Activated CD4-positive, alpha-beta T cell treated with anti-CD3 and anti-CD28 coated beads, Interleukin-2, amount 10 ng/mL, durations not matched to agents 7 days and 5 days (primary cell): Measurements from ENCODE around the gene SPAG5. TPM values are rescaled to one million over a fixed set of nuclear protein-coding genes. Genes with fewer than 3 reads are reported as not detected.

Experiments used
- CTCF ChIA-PET: fragments of 350-600 bp; sonication (Branson Sonifier 250); formaldehyde crosslinking; loops from one replicate; lab custom pipeline; 2021; ENCODE audit warnings: antibody characterized with exemption; lab: Charles Lee
- POLR2A ChIA-PET: fragments of 350-600 bp; sonication (Branson Sonifier 250); formaldehyde crosslinking; loops from one replicate; lab custom pipeline; 2021; ENCODE audit warnings: antibody characterized with exemption; lab: Charles Lee
- DNase-seq: peaks from one replicate; pipeline ENCODE4 v3.0.0-alpha.2; 2020
- H3K27ac Mint-ChIP-seq: one replicate; pipeline ENCODE4 v1.8.0; 2021; ENCODE audit warnings: mild to moderate bottlenecking, moderate library complexity, mixed read lengths
- H3K27me3 Mint-ChIP-seq: one replicate; pipeline ENCODE4 v1.8.0; 2021; ENCODE audit warnings: mixed read lengths
- H3K36me3 Mint-ChIP-seq: one replicate; pipeline ENCODE4 v1.8.0; 2021; ENCODE audit warnings: low read depth, mixed read lengths
- H3K4me1 Mint-ChIP-seq: one replicate; pipeline ENCODE4 v1.8.0; 2021; ENCODE audit warnings: mixed read lengths
- H3K4me3 Mint-ChIP-seq: one replicate; pipeline ENCODE4 v1.8.0; 2021; ENCODE audit warnings: mild to moderate bottlenecking, moderate library complexity, mixed read lengths
- H3K9me3 Mint-ChIP-seq: one replicate; pipeline ENCODE4 v1.8.0; 2021; ENCODE audit warnings: mixed read lengths
- total RNA-seq, 2 experiments: library from RNA; stranded (reverse); gene quantifications; one replicate each; pipeline ENCODE4 v1.2.3, GENCODE V29; 2021

SPAG5 gene
- total RNA-seq, 2 experiments from 2014 or later, result 139 to 147 TPM

DNA sequence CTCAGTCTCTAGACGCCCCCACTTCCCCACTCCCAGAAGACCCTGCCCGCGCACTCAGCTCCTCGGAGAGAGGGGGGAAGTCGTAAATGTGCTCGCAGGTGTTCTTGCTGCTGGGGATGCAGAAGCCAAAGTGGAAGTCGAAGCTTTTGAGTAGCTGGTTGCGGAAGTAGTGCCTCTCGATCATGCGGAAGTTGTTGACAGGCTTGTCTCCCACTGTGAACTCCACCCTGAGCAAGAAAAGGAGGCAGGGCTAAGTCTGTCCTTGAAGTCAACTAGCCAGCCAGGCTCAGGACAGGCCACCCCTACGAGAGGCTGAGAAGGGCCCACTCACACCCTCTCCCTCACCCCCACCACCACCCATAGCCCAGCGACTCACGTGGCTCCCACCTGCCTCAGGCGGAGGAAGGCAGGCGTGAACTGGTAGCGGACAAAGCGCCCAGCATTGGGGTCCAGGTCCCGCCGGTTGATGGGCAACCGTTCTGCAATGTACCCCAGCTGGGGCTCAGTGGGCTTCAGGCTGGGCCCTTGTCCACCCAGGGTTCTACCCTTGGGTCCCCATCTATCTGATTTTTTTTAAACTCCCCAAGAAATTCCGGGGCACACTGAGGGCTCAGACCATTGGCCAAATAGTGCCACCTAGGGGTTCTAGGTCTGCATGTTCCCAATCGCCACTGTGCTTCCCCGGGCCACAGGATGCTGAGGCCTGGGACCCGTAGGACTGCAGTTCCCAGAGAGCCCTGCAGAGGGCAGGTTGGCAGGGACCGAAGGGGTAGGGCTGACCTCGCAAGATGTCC, 51.0 kb downstream of the SPAG5 start:
- peaks cover 6% of the 10 kb centered on the region for H3K36me3 Mint-ChIP-seq
- no peaks in the 10 kb centered on the region for H3K27me3 Mint-ChIP-seq
- H3K4me1 Mint-ChIP-seq, result peaks cover 46% of the 10 kb centered on the region
- DNase-seq, result peak; percentile 62
- peak overlapping the region; percentile 67 for H3K4me3 Mint-ChIP-seq
- POLR2A ChIA-PET, result no interaction called here
- CTCF ChIA-PET, result interaction anchor here (0.6 to 5.0 kb wide), 11 partner anchors 9 to 203 kb away, joined by 3 to 27 read pairs (median 3); partner anchors contain the start of gene PIGS
- peak overlapping the region; percentile 91 for H3K27ac Mint-ChIP-seq
- no peaks in the 10 kb centered on the region for H3K9me3 Mint-ChIP-seq

DNA sequence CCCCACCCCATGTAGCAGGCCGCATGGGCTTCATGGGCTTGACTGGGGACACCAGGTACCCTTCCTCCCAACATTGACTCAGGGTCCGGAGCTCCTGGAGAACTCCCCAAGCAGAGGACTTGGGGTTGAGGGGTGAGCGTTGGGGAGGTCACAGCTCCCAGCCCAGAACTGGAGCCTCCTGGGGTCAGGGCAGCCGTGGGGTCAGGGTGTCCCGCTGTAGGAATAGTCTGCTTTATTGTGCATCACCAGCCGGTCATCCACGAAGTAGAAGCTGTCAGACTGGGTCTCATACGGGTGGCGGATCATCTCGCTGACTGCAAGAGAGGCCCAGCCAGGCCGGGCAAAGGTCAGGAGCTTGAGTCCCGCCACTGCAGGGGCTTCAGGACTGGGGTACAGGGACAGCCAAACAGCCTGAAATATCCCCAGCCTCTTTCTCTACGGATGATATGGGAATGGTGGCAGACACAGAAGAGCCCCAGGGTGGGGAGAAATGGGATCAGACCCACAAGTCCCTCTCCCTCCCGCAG, 51.7 kb downstream of the SPAG5 start:
- Mint-ChIP-seq H3K4me3 (peak overlapping the region; percentile 67), H3K36me3 (peaks cover 6% of the 10 kb centered on the region), H3K4me1 (peaks cover 44% of the 10 kb centered on the region), H3K9me3 (no peaks in the 10 kb centered on the region), H3K27ac (peak overlapping the region; percentile 91), H3K27me3 (no peaks in the 10 kb centered on the region)
- CTCF ChIA-PET, result interaction anchor here (0.8 to 5.0 kb wide), 8 partner anchors 12 to 130 kb away, joined by 3 to 27 read pairs (median 3); partner anchors contain the start of gene PIGS
- POLR2A ChIA-PET, result interaction anchor here (0.7 kb wide), 1 partner anchor 142 kb away, joined by 3 read pairs; no protein-coding TSS in a partner anchor
- DNase-seq, result no peak

DNA sequence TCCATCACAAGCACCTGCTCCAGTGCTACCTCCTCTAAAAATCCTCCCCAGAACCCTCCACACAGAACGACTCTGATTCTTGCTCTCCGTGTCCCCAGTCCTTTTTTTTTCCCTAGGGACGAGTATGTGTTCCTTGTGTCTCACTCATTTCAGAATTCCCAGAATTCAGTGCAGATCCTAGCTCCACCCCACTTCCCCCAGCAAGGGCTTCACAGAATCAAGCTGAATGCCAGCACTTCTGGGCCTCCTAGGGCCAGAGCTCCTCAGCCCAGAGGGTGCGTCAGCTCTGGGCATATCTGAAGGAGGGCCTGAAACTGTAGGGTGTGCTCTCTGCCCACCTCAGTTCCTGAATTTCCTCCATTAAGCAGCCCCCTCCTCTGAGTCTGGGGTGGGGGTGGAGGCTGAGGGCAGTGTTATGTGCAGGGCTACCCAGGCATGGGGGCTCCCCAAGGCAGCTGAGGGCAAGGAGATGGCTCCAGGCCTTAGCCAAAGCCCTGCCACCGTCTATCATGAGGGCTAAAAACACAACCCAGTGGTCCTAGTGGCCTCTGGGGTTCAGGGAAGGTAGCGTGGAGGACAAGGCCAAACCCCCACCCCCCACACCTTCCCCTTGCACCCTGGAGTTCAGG, 52.9 kb downstream of the SPAG5 start:
- Mint-ChIP-seq H3K36me3 (peaks cover 6% of the 10 kb centered on the region), H3K27me3 (no peaks in the 10 kb centered on the region), H3K4me1 (peaks cover 33% of the 10 kb centered on the region), H3K4me3 (no peak overlapping the region), H3K27ac (peak overlapping the region; percentile 2), H3K9me3 (no peaks in the 10 kb centered on the region)
- DNase-seq, result no peak
- ChIA-PET POLR2A (no interaction called here), CTCF (interaction anchor here (1.1 to 5.0 kb wide), 2 partner anchors 10 to 25 kb away, joined by 3 to 27 read pairs; partner anchors contain the start of gene PIGS)

DNA sequence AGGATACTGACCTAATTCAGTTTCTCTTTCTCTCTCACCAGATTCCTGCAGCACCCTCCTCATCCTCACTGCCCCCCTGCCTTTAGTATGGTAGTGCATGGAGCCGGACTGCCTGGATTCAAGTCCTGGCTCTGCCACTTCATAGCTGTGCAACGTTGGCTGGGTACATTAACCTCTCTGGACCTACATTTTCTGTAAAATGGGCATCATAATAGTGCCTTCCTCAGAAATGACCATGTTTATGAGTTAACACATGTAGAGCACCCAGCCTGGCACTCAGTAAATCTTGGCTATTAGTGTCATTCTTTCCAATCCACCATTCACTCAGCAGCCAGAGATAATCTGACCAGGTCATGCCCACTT, 53.7 kb downstream of the SPAG5 start:
- Mint-ChIP-seq H3K4me1 (peaks cover 26% of the 10 kb centered on the region), H3K4me3 (no peak overlapping the region), H3K27ac (no peak overlapping the region), H3K27me3 (no peaks in the 10 kb centered on the region), H3K9me3 (no peaks in the 10 kb centered on the region), H3K36me3 (peaks cover 6% of the 10 kb centered on the region)
- DNase-seq, result no peak
- POLR2A ChIA-PET, result no interaction called here
- CTCF ChIA-PET, result no interaction called here

DNA sequence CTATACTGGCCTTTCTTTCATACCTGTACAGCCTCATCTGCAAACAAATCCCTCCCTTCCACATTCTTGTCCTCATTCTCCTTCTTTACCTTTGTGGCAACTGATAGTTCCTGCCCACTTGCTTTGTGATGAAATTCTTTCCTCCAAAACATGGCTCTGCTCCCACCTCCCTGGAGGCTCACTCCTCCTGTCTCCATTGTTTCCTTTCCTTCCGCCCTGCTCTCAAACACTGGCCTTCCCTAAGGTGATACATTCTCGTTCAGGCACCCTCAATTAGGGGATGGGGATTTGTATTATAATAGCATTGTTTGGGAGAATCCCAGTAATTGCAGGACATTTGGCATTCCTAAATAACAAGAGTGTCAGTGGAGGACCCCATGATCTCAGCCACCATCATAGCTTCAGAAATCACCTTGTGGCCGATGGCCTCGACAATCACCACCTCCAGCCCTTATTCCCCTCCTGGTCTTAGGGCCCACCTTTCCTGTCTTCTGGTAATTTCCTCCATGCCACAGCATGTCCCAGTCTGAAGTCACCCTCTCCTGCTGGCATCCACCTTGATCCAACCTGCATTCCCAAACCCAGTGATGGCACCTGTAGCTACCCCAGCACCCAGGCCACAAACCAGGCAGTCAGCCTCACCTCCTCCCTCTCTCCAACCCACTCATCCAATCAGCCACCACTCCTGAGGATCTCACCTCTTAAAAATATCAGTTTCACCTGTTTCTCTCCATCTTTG, 54.3 kb downstream of the SPAG5 start:
- Mint-ChIP-seq H3K27me3 (no peaks in the 10 kb centered on the region), H3K4me1 (peaks cover 20% of the 10 kb centered on the region)

DNA sequence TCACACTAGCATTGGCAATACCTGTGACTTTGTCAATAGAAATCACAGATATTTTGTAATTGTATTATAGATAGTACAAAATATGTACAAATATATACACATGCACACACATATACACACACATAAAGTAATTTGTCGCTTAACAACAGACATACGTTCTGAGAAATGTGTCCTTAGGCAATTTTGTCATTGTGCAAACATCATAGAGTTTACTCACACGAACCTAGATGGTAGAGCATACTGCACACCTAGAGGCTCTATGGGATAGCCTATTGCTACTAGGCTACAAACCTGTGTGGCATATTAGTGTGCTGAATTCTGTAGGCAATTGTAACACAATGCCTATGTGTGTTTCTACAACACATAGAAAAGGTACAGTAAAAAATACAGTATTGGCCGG, 57.4 kb downstream of the SPAG5 start:
- no peak for DNase-seq
- Mint-ChIP-seq H3K4me1 (no peaks in the 10 kb centered on the region), H3K9me3 (no peaks in the 10 kb centered on the region), H3K36me3 (no peaks in the 10 kb centered on the region), H3K27me3 (no peaks in the 10 kb centered on the region), H3K27ac (no peak overlapping the region), H3K4me3 (no peak overlapping the region)
- POLR2A ChIA-PET, result no interaction called here
- CTCF ChIA-PET, result no interaction called here

More for the DNA sequence above, 54.3 kb downstream of the SPAG5 start:
- no peak for DNase-seq
- ChIA-PET CTCF (interaction anchor here (1.9 kb wide), 1 partner anchor 128 kb away, joined by 5 read pairs; no protein-coding TSS in a partner anchor), POLR2A (no interaction called here)
- Mint-ChIP-seq H3K4me3 (no peak overlapping the region), H3K36me3 (peaks cover 6% of the 10 kb centered on the region), H3K9me3 (no peaks in the 10 kb centered on the region), H3K27ac (no peak overlapping the region)

DNA sequence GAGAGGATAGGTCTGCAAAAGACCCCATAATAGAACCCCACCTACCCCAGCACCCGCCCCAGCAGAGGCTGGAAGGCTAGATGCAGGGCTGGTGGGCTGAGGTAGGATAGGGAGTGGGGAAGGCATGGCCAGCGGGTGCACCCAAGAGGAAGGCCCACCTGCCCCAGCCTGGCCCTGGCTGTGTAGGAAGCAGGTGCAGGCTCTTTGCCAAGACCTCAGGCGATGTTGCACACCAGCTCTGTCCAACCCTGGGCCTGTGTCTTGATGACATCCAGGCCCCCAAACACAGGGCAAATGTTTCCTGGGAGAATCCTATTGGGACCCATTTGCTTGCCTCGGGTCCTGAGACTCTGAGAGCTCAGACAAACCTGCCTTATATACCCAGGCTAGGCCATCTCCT, 58.6 kb downstream of the SPAG5 start:
- no peak for DNase-seq
- no peaks in the 10 kb centered on the region for H3K4me1 Mint-ChIP-seq
- CTCF ChIA-PET, result interaction anchor here (0.7 to 1.4 kb wide), 4 partner anchors 9 to 1085 kb away, joined by 3 to 5 read pairs (median 4); no protein-coding TSS in a partner anchor
- POLR2A ChIA-PET, result interaction anchor here (0.6 kb wide), 1 partner anchor 148 kb away, joined by 4 read pairs; no protein-coding TSS in a partner anchor
- no peaks in the 10 kb centered on the region for H3K9me3 Mint-ChIP-seq
- no peak overlapping the region for H3K4me3 Mint-ChIP-seq
- H3K27me3 Mint-ChIP-seq, result no peaks in the 10 kb centered on the region
- H3K36me3 Mint-ChIP-seq, result no peaks in the 10 kb centered on the region
- H3K27ac Mint-ChIP-seq, result no peak overlapping the region

DNA sequence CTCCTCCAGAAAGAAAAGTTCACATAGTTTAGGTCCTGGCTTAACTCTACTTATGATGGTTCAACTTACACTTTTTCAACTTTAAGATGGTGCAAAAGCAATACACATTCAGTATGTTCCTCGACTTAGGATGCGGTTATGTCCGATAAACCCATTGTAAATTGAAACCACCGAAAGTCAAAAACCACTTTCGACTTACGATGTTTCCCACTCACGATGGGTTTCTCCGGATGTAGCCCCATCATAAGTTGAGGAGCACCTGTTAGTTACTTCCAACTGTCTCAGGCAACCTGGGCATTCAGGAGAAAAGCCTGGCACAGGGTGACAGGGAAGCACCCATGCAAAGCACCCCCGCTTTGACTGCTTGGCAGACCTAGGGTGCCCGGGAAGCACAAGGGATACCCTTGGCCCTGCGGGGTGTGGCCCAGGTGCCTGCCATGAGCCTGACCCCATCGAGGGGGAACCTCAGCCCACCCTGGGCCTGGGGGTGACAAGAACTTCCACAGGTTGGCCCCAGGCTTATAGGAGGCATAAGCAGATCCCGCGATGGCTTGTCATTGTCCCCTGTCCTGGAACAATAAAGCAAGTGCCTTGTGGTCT, 60.4 kb downstream of the SPAG5 start:
- Mint-ChIP-seq H3K36me3 (no peaks in the 10 kb centered on the region), H3K4me1 (no peaks in the 10 kb centered on the region), H3K4me3 (no peak overlapping the region), H3K27me3 (no peaks in the 10 kb centered on the region), H3K27ac (no peak overlapping the region), H3K9me3 (no peaks in the 10 kb centered on the region)
- no peak for DNase-seq
- POLR2A ChIA-PET, result no interaction called here
- CTCF ChIA-PET, result interaction anchor here (0.7 to 2.3 kb wide), 3 partner anchors 11 to 655 kb away, joined by 3 to 6 read pairs (median 3); no protein-coding TSS in a partner anchor

DNA sequence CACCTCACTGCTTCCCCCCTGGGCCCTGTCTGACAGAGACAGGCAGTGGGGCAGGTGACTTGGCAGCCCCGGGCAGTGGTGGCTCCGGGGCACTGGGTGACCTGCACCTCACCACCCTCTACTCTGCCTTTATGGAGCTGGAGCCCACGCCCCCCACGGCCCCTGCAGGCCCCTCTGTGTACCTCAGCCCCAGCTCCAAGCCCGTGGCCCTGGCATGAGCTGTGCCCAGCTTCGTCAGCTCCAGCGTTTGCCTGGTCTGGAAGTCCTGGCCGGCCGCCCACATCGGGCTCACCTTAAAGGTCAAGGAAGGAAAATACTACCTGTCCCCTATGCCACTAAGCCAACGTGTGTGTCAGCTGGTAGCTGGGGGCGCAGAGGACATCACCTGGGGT, 61.6 kb downstream of the SPAG5 start:
- no peaks in the 10 kb centered on the region for H3K27me3 Mint-ChIP-seq
- no peaks in the 10 kb centered on the region for H3K9me3 Mint-ChIP-seq
- DNase-seq, result no peak
- H3K4me1 Mint-ChIP-seq, result no peaks in the 10 kb centered on the region
- H3K27ac Mint-ChIP-seq, result no peak overlapping the region
- H3K36me3 Mint-ChIP-seq, result no peaks in the 10 kb centered on the region
- ChIA-PET POLR2A (no interaction called here), CTCF (interaction anchor here (1.3 to 2.3 kb wide), 4 partner anchors 11 to 42 kb away, joined by 3 to 6 read pairs (median 4); no protein-coding TSS in a partner anchor)
- H3K4me3 Mint-ChIP-seq, result no peak overlapping the region

DNA sequence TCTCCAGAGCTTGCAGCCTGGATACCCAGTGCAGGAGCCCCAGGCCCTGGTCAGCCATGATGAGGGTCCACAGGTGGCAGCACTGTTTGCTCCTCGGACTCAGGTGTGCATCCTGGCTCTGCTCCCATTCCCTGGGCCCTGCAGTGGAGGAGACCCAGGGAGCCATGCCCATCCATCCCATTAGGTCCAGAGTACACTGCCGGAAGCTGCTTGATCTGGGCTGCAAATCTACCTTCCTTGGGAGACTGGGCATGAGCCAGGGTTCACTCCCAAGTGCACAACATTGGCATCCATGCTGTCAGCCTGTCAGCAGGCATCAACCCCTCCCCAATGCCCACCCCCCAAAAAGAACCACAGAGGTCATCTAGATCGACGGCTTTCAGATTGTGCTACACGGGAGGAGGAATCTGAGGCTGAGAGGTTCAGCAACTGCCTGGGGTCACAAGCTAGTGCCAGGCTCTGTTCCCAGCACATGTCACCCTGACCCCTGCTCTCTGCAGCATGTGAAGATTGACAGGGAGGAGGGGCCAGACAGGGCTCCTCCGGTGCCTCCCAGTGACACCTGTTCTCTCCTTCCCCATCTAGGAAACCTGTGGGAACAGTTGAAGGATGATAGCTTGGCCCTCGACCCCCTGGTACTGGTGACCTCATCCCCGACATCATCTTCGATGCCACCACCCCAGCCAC, 62.1 kb downstream of the SPAG5 start:
- ChIA-PET CTCF (interaction anchor here (1.3 to 2.3 kb wide), 4 partner anchors 12 to 120 kb away, joined by 3 to 6 read pairs (median 4); no protein-coding TSS in a partner anchor), POLR2A (no interaction called here)

DNA sequence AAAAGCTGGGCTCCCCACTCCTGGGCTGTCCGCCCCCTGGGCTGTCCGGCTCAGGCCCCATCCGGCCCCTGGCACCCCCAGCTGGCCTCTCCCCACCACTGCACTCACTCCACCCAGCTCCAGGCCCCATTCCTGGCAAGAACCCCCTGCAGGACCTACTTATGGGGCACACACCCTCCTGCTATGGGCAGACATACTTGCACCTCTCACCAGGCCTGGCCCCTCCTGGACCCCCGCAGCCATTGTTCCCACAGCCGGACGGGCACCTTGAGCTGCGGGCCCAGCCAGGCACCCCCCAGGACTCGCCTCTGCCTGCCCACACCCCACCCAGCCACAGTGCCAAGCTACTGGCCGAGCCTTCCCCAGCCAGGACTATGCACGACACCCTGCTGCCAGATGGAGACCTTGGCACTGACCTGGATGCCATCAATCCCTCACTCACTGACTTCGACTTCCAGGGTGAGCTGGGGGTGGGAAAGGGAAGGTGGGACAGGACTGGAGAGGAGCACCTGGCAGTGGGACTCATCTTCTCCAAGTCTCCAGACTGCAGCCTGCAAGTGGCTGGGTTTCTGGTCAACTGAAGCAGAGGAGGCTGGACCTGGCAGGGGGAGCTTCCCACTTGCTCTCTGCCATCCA, 64.0 kb downstream of the SPAG5 start:
- H3K27me3 Mint-ChIP-seq, result peaks cover 1% of the 10 kb centered on the region
- no peak overlapping the region for H3K4me3 Mint-ChIP-seq
- DNase-seq, result no peak
- no peaks in the 10 kb centered on the region for H3K36me3 Mint-ChIP-seq
- no peaks in the 10 kb centered on the region for H3K9me3 Mint-ChIP-seq
- ChIA-PET POLR2A (no interaction called here), CTCF (interaction anchor here (0.5 to 1.6 kb wide), 7 partner anchors 9 to 875 kb away, joined by 3 to 4 read pairs (median 3); no protein-coding TSS in a partner anchor)
- H3K4me1 Mint-ChIP-seq, result no peaks in the 10 kb centered on the region
- H3K27ac Mint-ChIP-seq, result no peak overlapping the region

More for the DNA sequence above, 62.1 kb downstream of the SPAG5 start:
- no peak overlapping the region for H3K4me3 Mint-ChIP-seq
- no peaks in the 10 kb centered on the region for H3K9me3 Mint-ChIP-seq
- no peak overlapping the region for H3K27ac Mint-ChIP-seq
- H3K4me1 Mint-ChIP-seq, result no peaks in the 10 kb centered on the region
- H3K27me3 Mint-ChIP-seq, result peaks cover under 1% of the 10 kb centered on the region
- no peaks in the 10 kb centered on the region for H3K36me3 Mint-ChIP-seq
- no peak for DNase-seq
